Loucy (cell line): Measurements from ENCODE around the gene THYN1.
A peak's percentile ranks its signal among the peaks of the same experiment; 100 is the strongest.

Experiments used
- H2AFZ ChIP-seq: fragments of 200-600 bp; sonication (generic); 2 replicates; pipeline ENCODE4 v1.6.0; 2016; ENCODE audit warnings: antibody characterized with exemption, mild to moderate bottlenecking, low read length, moderate library complexity
- H3F3A ChIP-seq: fragments of 200-600 bp; 2 replicates; pipeline ENCODE4 v1.6.0; 2016; ENCODE audit warnings: antibody characterized with exemption, low read depth, mild to moderate bottlenecking
- H3K27me3 ChIP-seq: fragments of 200-600 bp; sonication (generic); 2 replicates; pipeline ENCODE4 v1.6.1; 2014; ENCODE audit warnings: low read length, mild to moderate bottlenecking; ENCODE audit not compliant: insufficient read depth, poor library complexity, severe bottlenecking
- H3K36me3 ChIP-seq: fragments of 200-600 bp; sonication (generic); 2 replicates; pipeline ENCODE4 v1.6.1; 2016; ENCODE audit warnings: low read length; ENCODE audit not compliant: insufficient read depth
- H3K4me1 ChIP-seq: fragments of 200-600 bp; sonication (generic); 2 replicates; pipeline ENCODE4 v1.5.1; 2014; ENCODE audit warnings: low read length, mild to moderate bottlenecking; ENCODE audit not compliant: insufficient read depth, poor library complexity, severe bottlenecking
- H3K4me2 ChIP-seq: fragments of 200-600 bp; sonication (generic); 2 replicates; pipeline ENCODE4 v1.6.0; 2014; ENCODE audit warnings: antibody characterized with exemption, low read length, low read depth, mild to moderate bottlenecking; ENCODE audit not compliant: poor library complexity, severe bottlenecking
- H3K4me3 ChIP-seq: fragments of 200-600 bp; sonication (generic); 2 replicates; pipeline ENCODE4 v1.5.1; 2014; ENCODE audit warnings: low read length, mild to moderate bottlenecking, mixed read lengths; ENCODE audit not compliant: poor library complexity, severe bottlenecking
- H3K79me2 ChIP-seq: fragments of 200-600 bp; sonication (generic); 2 replicates; pipeline ENCODE4 v1.6.1; 2014; ENCODE audit warnings: low read length; ENCODE audit not compliant: insufficient read depth
- H3K9ac ChIP-seq: fragments of 200-600 bp; sonication (generic); 2 replicates; pipeline ENCODE4 v1.6.0; 2014; ENCODE audit warnings: mild to moderate bottlenecking, low read depth, low read length, moderate library complexity; ENCODE audit not compliant: poor library complexity, severe bottlenecking
- H3K9me2 ChIP-seq: fragments of 200-600 bp; sonication (generic); replicated peaks from 2 replicates; pipeline ENCODE4 v1.6.1; 2016; ENCODE audit warnings: low read depth, low read length, mixed read lengths
- H3K9me3 ChIP-seq: fragments of 200-600 bp; sonication (generic); 2 replicates; pipeline ENCODE4 v1.6.1; 2014; ENCODE audit warnings: mild to moderate bottlenecking, antibody characterized with exemption, low read length, low read depth; ENCODE audit not compliant: insufficient read depth
- H4K20me1 ChIP-seq: fragments of 200-600 bp; sonication (generic); 2 replicates; pipeline ENCODE4 v1.6.0; 2014; ENCODE audit warnings: antibody characterized with exemption, low read length, mild to moderate bottlenecking; ENCODE audit not compliant: insufficient read depth, poor library complexity, severe bottlenecking
- EZH2phosphoT487 ChIP-seq: fragments of 200-600 bp; IDR thresholded peaks from 2 replicates; pipeline ENCODE4 v1.6.1; 2018; ENCODE audit warnings: antibody characterized with exemption, mild to moderate bottlenecking, moderate library complexity, borderline replicate concordance
- TF ChIP-seq, protein P1 (sequence below): fragments of 200-600 bp; sonication (generic); conservative IDR thresholded peaks from 2 replicates; pipeline ENCODE4 v1.5.1; 2014; ENCODE audit warnings: mild to moderate bottlenecking, antibody characterized with exemption, low read length

The THYN1 gene

DNA sequence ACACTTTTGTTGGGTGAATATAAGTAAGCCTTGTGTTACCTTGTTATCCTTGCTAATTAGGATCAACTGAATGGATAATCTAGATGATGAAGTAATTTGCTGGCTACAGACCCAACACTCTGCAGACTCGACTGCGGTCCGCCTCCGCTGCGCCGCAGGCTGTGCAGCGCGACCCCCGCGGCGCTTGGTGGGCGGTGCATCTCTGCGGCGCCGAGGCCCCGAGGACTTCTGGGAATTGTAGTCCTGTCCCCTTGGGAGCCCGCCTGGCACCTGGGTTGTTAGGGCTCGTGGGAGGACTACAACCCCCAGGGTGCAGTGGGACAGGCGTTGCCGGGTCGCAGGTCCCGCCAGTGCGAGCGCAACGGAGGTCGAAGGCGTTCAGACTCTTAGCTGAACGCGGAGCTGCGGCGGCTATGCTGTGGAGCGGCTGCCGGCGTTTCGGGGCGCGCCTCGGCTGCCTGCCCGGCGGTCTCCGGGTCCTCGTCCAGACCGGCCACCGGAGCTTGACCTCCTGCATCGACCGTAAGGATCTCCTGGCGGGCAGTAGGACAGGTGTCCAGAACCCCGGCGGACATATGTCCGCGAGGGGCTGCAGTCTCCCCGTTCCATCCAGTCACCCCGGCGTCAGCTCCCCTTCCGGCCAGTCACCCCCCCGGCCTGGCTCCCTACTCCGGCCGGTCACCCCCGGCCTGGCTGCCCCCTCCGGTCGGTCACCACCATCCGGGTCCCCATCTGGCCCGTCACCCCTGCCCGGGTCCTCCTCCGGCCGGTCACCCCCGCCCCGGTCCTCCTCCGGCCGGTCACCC, at the start of gene THYN1, which contains the start of gene ACAD8:
THYN1 (minus strand) TSS at position 165 of the 806 bp plus-strand sequence. CDS start 470 bp downstream, outside the sequence.
ACAD8 (plus strand) TSS at position 381 of the 806 bp plus-strand sequence; CDS start at position 414, 33 bp downstream.
- H3K9me2 ChIP-seq: no peaks in the 10 kb centered on the region
- peak within 1 kb of the TSS; percentile 82 for H2AFZ ChIP-seq
- peaks cover 39% of the 10 kb centered on the region for H3K79me2 ChIP-seq
- no peaks in the 10 kb centered on the region for H3K27me3 ChIP-seq
- no peaks in the 10 kb centered on the region for H3K9me3 ChIP-seq
- H3F3A ChIP-seq: no peaks in the 10 kb centered on the region
- peak within 1 kb of the TSS; percentile 90 for H3K9ac ChIP-seq
- TF ChIP-seq EZH2phosphoT487: no peak
- TF ChIP-seq, protein P1, sequence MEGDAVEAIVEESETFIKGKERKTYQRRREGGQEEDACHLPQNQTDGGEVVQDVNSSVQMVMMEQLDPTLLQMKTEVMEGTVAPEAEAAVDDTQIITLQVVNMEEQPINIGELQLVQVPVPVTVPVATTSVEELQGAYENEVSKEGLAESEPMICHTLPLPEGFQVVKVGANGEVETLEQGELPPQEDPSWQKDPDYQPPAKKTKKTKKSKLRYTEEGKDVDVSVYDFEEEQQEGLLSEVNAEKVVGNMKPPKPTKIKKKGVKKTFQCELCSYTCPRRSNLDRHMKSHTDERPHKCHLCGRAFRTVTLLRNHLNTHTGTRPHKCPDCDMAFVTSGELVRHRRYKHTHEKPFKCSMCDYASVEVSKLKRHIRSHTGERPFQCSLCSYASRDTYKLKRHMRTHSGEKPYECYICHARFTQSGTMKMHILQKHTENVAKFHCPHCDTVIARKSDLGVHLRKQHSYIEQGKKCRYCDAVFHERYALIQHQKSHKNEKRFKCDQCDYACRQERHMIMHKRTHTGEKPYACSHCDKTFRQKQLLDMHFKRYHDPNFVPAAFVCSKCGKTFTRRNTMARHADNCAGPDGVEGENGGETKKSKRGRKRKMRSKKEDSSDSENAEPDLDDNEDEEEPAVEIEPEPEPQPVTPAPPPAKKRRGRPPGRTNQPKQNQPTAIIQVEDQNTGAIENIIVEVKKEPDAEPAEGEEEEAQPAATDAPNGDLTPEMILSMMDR: no peak; the same call in 1 of the 2 replicates
- peaks cover 22% of the 10 kb centered on the region; the same call in 1 of the 2 replicates for H3K36me3 ChIP-seq
- peak within 1 kb of the TSS; percentile 93 for H3K4me2 ChIP-seq
- no peaks in the 10 kb centered on the region for H4K20me1 ChIP-seq
- H3K4me3 ChIP-seq: peak within 1 kb of the TSS; percentile 80
- peaks cover 33% of the 10 kb centered on the region for H3K4me1 ChIP-seq

DNA sequence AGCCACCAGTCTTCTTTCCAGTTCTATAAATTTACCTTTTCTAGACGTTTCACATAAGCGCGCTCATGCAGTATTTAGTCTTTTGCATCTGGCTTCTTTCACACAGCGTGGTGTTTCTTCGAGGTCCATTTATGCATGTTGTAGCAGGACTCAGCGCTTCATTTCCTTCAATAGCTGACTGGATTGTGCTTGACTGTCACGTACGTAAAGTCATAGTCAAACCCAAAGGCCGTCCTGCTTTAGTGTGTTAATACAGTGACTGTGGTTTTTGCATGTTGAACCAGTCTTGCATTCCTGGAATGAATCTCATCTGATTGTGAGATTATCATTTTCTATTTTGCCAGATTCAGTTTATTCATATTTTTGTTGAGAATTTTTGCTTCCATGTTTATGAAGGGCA, 41.5 kb upstream of the THYN1 start:
- no peaks in the 10 kb centered on the region for H3K36me3 ChIP-seq

DNA sequence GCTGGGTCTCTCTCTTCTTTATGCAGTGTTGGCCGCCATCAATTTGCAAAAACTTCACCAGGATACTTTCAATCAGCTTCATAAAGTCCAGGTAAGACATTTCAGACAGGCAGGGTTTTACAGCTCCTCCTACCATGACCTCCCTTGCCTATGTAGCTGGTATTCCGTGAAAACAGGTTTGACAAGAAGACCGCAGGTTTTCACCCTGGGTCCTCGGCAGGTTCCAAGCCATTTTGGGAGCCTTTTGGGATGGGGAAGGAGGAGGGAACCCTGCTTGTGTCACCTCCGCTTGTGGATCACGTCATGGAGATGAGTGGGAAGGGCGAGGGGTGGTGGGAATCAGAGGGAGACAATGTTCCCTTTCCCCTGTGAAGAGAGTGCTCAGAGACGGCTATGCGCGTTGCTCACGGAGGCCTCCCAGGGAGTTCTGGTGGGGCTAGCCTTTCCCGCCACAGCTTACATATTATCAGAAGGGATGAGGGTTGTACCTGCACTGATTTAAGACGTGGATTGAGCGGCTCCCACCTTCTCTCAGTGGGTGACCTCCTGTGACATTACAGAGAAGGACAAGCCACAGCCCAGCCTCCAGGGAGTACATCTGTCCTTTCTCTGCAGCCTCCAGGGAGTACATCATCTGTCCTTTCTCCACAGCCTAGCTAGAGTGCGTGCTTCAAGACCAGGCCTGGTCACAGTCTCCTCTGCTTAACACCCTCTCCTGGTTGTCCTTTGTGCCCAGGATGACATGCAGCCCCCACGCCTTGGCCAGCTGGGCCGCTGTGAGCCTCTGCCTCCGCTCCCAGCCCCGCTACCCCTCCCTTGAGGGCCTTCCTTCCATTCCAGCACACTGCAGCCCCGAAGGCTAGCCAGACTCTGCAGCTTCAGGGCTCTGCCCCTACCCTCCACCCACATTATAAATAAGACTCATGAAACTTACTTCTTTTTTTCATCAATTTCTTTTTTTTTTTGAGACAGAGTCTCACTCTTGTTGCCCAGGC, 40.3 kb upstream of the THYN1 start:
- H3K79me2 ChIP-seq: no peaks in the 10 kb centered on the region
- no peaks in the 10 kb centered on the region for H3K36me3 ChIP-seq
- no peaks in the 10 kb centered on the region for H3K27me3 ChIP-seq
- no peak overlapping the region for H3K4me2 ChIP-seq
- H3K9me2 ChIP-seq: no peaks in the 10 kb centered on the region
- H4K20me1 ChIP-seq: no peaks in the 10 kb centered on the region
- no peak overlapping the region for H3K4me3 ChIP-seq
- H3F3A ChIP-seq: no peaks in the 10 kb centered on the region
- H3K4me1 ChIP-seq: peaks cover 9% of the 10 kb centered on the region
- TF ChIP-seq, protein P1: no peak
- no peak for TF ChIP-seq EZH2phosphoT487
- H3K9ac ChIP-seq: no peak overlapping the region
- no peak overlapping the region for H2AFZ ChIP-seq
- H3K9me3 ChIP-seq: no peaks in the 10 kb centered on the region; the same call in 1 of the 2 replicates

More for the DNA sequence above, 41.5 kb upstream of the THYN1 start:
- no peak overlapping the region for H3K9ac ChIP-seq
- no peaks in the 10 kb centered on the region for H4K20me1 ChIP-seq
- no peaks in the 10 kb centered on the region for H3K27me3 ChIP-seq
- no peak overlapping the region for H3K4me3 ChIP-seq
- H2AFZ ChIP-seq: no peak overlapping the region
- no peaks in the 10 kb centered on the region; the same call in 1 of the 2 replicates for H3K9me3 ChIP-seq
- peaks cover 2% of the 10 kb centered on the region for H3K4me1 ChIP-seq
- no peaks in the 10 kb centered on the region for H3K9me2 ChIP-seq
- TF ChIP-seq, protein P1: no peak
- TF ChIP-seq EZH2phosphoT487: no peak
- H3F3A ChIP-seq: no peaks in the 10 kb centered on the region
- no peaks in the 10 kb centered on the region for H3K79me2 ChIP-seq
- H3K4me2 ChIP-seq: no peak overlapping the region
